Osteocyte (in vitro differentiated cells): ENCODE data around the gene BLM. TPM values are rescaled to one million over a fixed set of nuclear protein-coding genes. Genes with fewer than 3 reads are reported as not detected.

ENCODE experiments used
- DNase-seq: peaks from one replicate; pipeline ENCODE4 v3.0.0; 2021; ENCODE audit warnings: mixed read lengths; ENCODE audit not compliant: unreplicated experiment; ENCODE audit errors: extremely low spot score
- H3K27ac Mint-ChIP-seq: one replicate; pipeline ENCODE4 v1.8.0; 2021; ENCODE audit warnings: mild to moderate bottlenecking, mixed read lengths; ENCODE audit not compliant: unreplicated experiment
- H3K27me3 Mint-ChIP-seq: one replicate; pipeline ENCODE4 v1.8.0; 2021; ENCODE audit warnings: mixed read lengths; ENCODE audit not compliant: unreplicated experiment
- H3K36me3 Mint-ChIP-seq: one replicate; pipeline ENCODE4 v1.8.0; 2021; ENCODE audit warnings: mixed read lengths; ENCODE audit not compliant: unreplicated experiment
- H3K4me1 Mint-ChIP-seq: one replicate; pipeline ENCODE4 v1.8.0; 2021; ENCODE audit warnings: mixed read lengths; ENCODE audit not compliant: unreplicated experiment
- H3K4me3 Mint-ChIP-seq: one replicate; pipeline ENCODE4 v1.8.0; 2021; ENCODE audit warnings: mild to moderate bottlenecking, moderate library complexity, mixed read lengths; ENCODE audit not compliant: unreplicated experiment
- H3K9me3 Mint-ChIP-seq: one replicate; pipeline ENCODE4 v1.8.0; 2021; ENCODE audit warnings: mixed read lengths; ENCODE audit not compliant: unreplicated experiment
- total RNA-seq: library from RNA; stranded (reverse); gene quantifications from 2 replicates; pipeline ENCODE4 v1.2.1, GENCODE V29; 2021
- TF ChIP-seq, protein P1 (sequence below): fragments of 200-600 bp; sonication (generic); IDR thresholded peaks from 2 replicates; pipeline ENCODE4 v1.5.0; 2021; ENCODE audit warnings: antibody characterized with exemption, mild to moderate bottlenecking, moderate library complexity

BLM gene
- total RNA-seq, 1 donor from 2014 or later: 2.7 TPM

DNA sequence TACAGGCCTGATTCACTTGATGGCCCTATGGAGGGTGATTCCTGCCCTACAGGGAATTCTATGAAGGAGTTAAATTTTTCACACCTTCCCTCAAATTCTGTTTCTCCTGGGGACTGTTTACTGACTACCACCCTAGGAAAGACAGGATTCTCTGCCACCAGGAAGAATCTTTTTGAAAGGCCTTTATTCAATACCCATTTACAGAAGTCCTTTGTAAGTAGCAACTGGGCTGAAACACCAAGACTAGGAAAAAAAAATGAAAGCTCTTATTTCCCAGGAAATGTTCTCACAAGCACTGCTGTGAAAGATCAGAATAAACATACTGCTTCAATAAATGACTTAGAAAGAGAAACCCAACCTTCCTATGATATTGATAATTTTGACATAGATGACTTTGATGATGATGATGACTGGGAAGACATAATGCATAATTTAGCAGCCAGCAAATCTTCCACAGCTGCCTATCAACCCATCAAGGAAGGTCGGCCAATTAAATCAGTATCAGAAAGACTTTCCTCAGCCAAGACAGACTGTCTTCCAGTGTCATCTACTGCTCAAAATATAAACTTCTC lies 43.6 kb downstream of the BLM start:
- Mint-ChIP-seq H3K27me3 (no peaks in the 10 kb centered on the region), H3K9me3 (no peaks in the 10 kb centered on the region), H3K27ac (no peak overlapping the region), H3K36me3 (no peaks in the 10 kb centered on the region), H3K4me3 (no peak overlapping the region), H3K4me1 (peaks cover 3% of the 10 kb centered on the region)
- no peak for DNase-seq
- TF ChIP-seq, protein P1, sequence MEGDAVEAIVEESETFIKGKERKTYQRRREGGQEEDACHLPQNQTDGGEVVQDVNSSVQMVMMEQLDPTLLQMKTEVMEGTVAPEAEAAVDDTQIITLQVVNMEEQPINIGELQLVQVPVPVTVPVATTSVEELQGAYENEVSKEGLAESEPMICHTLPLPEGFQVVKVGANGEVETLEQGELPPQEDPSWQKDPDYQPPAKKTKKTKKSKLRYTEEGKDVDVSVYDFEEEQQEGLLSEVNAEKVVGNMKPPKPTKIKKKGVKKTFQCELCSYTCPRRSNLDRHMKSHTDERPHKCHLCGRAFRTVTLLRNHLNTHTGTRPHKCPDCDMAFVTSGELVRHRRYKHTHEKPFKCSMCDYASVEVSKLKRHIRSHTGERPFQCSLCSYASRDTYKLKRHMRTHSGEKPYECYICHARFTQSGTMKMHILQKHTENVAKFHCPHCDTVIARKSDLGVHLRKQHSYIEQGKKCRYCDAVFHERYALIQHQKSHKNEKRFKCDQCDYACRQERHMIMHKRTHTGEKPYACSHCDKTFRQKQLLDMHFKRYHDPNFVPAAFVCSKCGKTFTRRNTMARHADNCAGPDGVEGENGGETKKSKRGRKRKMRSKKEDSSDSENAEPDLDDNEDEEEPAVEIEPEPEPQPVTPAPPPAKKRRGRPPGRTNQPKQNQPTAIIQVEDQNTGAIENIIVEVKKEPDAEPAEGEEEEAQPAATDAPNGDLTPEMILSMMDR: no peak

DNA sequence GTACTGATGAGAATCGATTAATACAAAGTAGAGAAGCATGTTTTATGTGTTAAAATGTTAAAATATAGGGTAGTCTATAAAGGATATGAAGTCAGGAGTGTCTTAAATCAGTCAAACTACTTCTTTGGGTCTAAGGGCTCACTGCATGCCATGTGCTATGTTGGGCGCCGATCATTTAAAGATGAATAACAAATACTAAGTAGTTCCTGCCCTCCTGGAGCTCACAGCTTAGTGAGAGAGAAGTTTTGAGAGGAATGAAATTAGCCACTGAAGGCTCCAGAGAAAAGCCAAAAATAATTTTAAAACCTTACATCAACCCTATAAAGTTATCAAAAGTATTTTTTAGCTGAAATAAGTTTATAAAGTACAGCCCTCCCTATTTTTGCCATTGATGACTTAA lies 44.5 kb downstream of the BLM start:
- Mint-ChIP-seq H3K4me1 (peaks cover 3% of the 10 kb centered on the region), H3K9me3 (no peaks in the 10 kb centered on the region), H3K27ac (no peak overlapping the region), H3K4me3 (no peak overlapping the region), H3K36me3 (no peaks in the 10 kb centered on the region), H3K27me3 (no peaks in the 10 kb centered on the region)
- TF ChIP-seq, protein P1: no peak
- DNase-seq: no peak

DNA sequence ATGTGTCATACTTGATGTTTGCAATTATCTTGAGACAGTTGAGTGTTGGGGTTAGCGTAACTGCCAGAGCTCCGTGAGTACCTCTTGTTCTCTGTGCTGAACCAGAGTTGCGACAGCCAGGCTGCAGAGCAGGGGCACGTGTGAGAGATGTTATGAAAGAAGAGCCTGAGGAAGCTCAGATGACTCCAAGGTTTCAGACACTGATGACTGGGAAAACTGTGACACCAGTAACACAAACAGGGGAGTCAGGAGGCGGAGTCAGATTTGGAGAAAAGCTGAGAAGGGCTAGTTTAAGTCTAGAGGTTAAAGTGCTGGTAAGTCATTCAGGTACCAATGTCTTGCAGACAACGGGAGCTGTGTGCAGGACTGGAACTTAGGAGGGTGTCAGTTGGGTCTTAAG lies 45.0 kb downstream of the BLM start:
- H3K27me3 Mint-ChIP-seq: no peaks in the 10 kb centered on the region
- TF ChIP-seq, protein P1: no peak
- no peak for DNase-seq
- no peaks in the 10 kb centered on the region for H3K36me3 Mint-ChIP-seq
- no peak overlapping the region for H3K4me3 Mint-ChIP-seq
- H3K27ac Mint-ChIP-seq: no peak overlapping the region
- H3K4me1 Mint-ChIP-seq: peaks cover 3% of the 10 kb centered on the region
- no peaks in the 10 kb centered on the region for H3K9me3 Mint-ChIP-seq

DNA sequence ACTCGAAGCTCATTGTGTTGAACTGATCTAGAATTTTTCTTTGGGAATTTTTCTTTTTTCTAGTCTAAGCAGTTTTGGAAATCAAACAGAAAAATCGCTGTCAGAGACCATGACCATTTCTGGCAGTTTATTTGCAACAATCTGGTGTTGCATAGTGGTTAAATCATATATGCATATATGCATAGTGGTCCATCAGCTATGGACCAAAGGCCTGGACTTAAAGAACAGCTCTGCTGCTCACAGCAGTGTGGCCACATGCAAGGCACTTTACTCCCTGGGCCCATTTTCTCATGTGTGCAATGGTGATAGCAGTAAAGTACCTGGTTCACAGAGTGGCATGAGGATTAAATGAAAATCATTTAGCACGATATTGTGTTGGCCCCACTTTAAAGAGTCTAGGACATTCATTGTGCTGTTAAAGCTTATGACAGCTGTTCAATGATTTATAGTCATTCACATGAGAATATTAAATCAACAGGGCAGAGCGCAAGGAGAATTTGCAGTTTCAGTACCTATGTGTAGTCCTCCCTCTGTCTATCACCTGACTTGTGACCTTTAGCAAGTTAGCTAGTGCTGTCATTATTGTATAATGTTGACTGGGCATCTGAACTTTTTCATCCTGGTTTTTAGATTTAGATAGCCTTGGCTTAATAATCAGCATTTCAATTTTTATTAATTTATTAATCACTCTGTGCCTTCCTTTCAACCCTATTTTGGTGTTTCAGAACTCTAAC lies 46.4 kb downstream of the BLM start:
- Mint-ChIP-seq H3K27ac (no peak overlapping the region), H3K4me3 (no peak overlapping the region), H3K4me1 (no peaks in the 10 kb centered on the region), H3K36me3 (no peaks in the 10 kb centered on the region), H3K9me3 (no peaks in the 10 kb centered on the region), H3K27me3 (no peaks in the 10 kb centered on the region)
- TF ChIP-seq, protein P1: no peak
- DNase-seq: no peak

DNA sequence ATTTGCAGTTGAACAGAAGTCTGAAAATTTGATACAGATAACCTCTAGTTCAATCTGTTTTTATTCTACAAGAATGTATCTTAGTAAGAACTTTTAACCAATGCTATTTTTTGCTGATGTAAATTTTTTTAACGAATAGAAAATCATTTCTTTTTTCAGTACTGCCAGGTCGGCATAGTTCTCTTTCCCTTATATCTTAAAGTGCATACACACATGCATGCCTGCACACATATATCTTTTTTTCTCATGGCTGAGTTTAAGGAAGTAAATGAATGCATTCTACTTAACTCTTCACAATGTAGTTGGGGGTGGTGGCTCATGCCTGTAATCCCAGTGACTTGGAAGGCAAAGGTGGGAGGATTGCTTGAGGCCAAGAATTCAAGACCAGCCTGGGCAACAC lies 48.4 kb downstream of the BLM start:
- H3K27ac Mint-ChIP-seq: no peak overlapping the region
- no peaks in the 10 kb centered on the region for H3K36me3 Mint-ChIP-seq
- no peaks in the 10 kb centered on the region for H3K4me1 Mint-ChIP-seq
- TF ChIP-seq, protein P1: no peak
- no peaks in the 10 kb centered on the region for H3K27me3 Mint-ChIP-seq
- no peaks in the 10 kb centered on the region for H3K9me3 Mint-ChIP-seq
- no peak for DNase-seq
- H3K4me3 Mint-ChIP-seq: no peak overlapping the region
